ENCODE measurements around the gene STPG4. TPM values are rescaled to one million over a fixed set of nuclear protein-coding genes. Genes with fewer than 3 reads are reported as not detected.

The STPG4 gene
- total and polyA plus RNA-seq, 7 experiments from 2014 or later, result 0.24 to 0.95 (median 0.73) TPM; not detected in 4

DNA sequence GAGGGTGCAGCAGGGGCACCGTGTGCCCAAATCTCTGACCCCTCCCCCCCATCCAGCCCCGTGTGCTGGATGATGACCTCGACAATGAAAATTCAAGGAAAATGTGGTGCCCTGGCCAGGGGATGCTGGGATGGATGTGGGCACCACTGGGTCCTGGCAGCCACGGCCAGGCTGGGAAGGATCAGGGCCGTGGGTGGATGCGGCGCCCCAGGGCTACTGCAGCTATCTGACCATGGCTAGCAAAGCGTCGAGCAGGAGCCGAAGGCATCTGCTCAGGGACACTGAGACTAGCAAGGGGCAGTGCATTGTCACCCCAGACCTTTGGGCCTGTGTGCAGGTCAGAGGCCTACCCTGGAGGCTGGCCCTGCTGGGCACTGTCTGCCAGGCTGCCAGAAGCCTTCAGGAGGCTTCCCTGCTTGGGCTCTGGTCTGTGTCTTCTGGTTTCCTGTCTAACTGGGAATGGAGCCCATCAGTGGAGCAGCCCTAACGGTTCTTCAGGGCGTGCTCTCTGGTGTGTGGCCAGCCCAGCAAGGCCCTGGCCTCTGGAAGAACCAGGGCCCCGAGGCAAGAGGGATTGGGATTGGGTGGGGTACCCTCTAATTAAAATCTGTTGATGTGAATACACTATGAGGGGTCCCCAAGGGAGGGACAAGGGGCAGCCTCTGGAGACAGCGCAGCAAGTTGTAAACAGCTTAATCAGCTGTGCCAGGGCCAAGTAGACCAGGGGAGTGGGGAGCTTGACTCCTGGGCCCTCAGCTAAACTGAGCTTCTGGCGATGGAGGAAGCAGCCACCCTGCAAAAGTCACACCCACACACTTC lies 98.0 kb downstream of the STPG4 start:
- H3K27ac ChIP-seq (ENCODE audit: low read depth, low read length), result peak overlapping the region; percentile 14
- H3K27me3 ChIP-seq (ENCODE audit: control insufficient read depth in 2 of 2, insufficient read depth in 2 of 2, low read length in 2 of 2), result no peaks in the 10 kb centered on the region
- H3K27ac Mint-ChIP-seq, result peak overlapping the region; percentile 56 to 85 (median 70)
- H3K4me3 ChIP-seq (ENCODE audit: low read length), result no peak overlapping the region
- DNase-seq (no peak), ATAC-seq (peak; percentile 79)
- H3K9me3 ChIP-seq (ENCODE audit: control insufficient read depth in 2 of 3, low read length in 3 of 3), result no peaks in the 10 kb centered on the region
- ChIA-PET CTCF (no interaction called here), POLR2A (no interaction called here)
- intact Hi-C loops (cut with micrococcal nuclease), result no loop called here
- peaks cover 0 to 30% (median 0%) of the 10 kb centered on the region in 3 experiments for H3K36me3 ChIP-seq (ENCODE audit: control insufficient read depth in 2 of 3, insufficient read depth in 3 of 3, low read length in 3 of 3)
- H3K9me3 Mint-ChIP-seq, result no peaks in the 10 kb centered on the region
- peaks cover 0 to 19% of the 10 kb centered on the region in 2 donors for H3K4me1 ChIP-seq (ENCODE audit: control insufficient read depth in 2 of 2, insufficient read depth in 2 of 2, low read length in 2 of 2)
- peaks cover 20 to 46% (median 33%) of the 10 kb centered on the region in 7 donors for H3K4me1 Mint-ChIP-seq
- peaks cover 0 to 49% (median 9%) of the 10 kb centered on the region in 5 donors for H3K36me3 Mint-ChIP-seq
- H3K4me3 Mint-ChIP-seq, result peak overlapping the region in 3 of 10 donors; percentile 31 to 66 (median 35)
- H3K27me3 Mint-ChIP-seq, result no peaks in the 10 kb centered on the region

DNA sequence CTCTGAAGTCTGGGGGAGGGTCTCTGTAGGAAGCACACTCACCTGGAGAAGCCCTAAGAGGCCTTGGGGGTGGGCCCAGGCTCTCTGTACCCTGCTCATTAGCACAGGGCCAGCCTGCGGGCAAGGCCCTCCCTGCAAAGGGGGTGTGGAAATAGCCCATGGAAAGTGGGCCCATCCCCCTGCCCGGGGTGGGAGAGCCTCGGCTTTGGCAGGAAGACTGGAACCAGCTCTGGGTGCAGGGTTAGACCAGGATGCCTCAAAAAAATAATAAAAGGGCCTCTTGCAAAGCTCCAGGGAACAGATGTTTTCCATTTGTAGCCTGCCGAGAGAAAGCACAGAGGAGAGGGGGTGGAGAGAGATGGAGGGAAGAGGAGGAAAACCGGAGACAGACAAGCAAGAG lies 98.7 kb downstream of the STPG4 start:
- peak overlapping the region in 2 of 10 donors; percentile 36 to 66 for H3K4me3 Mint-ChIP-seq
- H3K27me3 Mint-ChIP-seq, result no peaks in the 10 kb centered on the region
- Histone ChIP-seq H3K4me1 (ENCODE audit: control insufficient read depth in 2 of 2, insufficient read depth in 2 of 2, low read length in 2 of 2) (peaks cover 0 to 19% of the 10 kb centered on the region in 2 donors), H3K36me3 (ENCODE audit: control insufficient read depth in 2 of 3, insufficient read depth in 3 of 3, low read length in 3 of 3) (peaks cover 0 to 30% (median 0%) of the 10 kb centered on the region in 3 experiments), H3K27ac (ENCODE audit: low read depth, low read length) (no peak overlapping the region), H3K9me3 (ENCODE audit: control insufficient read depth in 2 of 3, low read length in 3 of 3) (no peaks in the 10 kb centered on the region), H3K4me3 (ENCODE audit: low read length) (no peak overlapping the region), H3K27me3 (ENCODE audit: control insufficient read depth in 2 of 2, insufficient read depth in 2 of 2, low read length in 2 of 2) (no peaks in the 10 kb centered on the region)
- H3K9me3 Mint-ChIP-seq, result no peaks in the 10 kb centered on the region
- ATAC-seq (no peak), DNase-seq (no peak)
- POLR2A ChIA-PET, result no interaction called here
- peak overlapping the region in 8 of 9 donors; percentile 15 to 83 (median 66) for H3K27ac Mint-ChIP-seq
- H3K4me1 Mint-ChIP-seq, result peaks cover 20 to 46% (median 33%) of the 10 kb centered on the region in 7 donors
- intact Hi-C loops (cut with micrococcal nuclease), result no loop called here
- peaks cover 0 to 49% (median 11%) of the 10 kb centered on the region in 5 donors for H3K36me3 Mint-ChIP-seq
- CTCF ChIA-PET, result no interaction called here

DNA sequence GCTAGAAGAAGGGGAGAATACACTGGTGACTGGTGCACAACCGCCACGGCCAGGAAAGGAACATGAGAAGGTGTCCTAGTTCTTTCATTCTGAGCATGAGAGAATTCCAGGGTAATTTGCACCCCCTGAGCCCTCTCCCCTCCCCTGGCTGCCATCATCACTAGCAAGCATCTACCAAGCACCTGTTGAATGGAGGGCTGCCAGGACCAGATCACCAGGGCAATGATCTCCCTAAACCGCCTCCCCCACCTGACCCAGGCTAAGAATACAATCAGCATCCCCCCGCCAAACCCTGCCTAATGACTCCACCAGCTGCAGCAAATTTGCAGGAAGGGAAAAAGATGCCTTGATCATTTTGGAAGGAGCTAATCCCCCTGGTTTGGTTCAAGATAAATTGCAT lies 100.2 kb downstream of the STPG4 start:
- ATAC-seq (no peak), DNase-seq (no peak)
- no peak overlapping the region for H3K27ac ChIP-seq (ENCODE audit: low read depth, low read length)
- Mint-ChIP-seq H3K27ac (peak overlapping the region in 1 of 9 donors; percentile 65), H3K27me3 (no peaks in the 10 kb centered on the region), H3K9me3 (no peaks in the 10 kb centered on the region), H3K36me3 (peaks cover 0 to 52% (median 11%) of the 10 kb centered on the region in 5 donors), H3K4me1 (peaks cover 20 to 46% (median 33%) of the 10 kb centered on the region in 7 donors), H3K4me3 (no peak overlapping the region)
- ChIA-PET CTCF (no interaction called here), POLR2A (no interaction called here)
- peaks cover 0 to 34% (median 0%) of the 10 kb centered on the region in 3 experiments for H3K36me3 ChIP-seq (ENCODE audit: control insufficient read depth in 2 of 3, insufficient read depth in 3 of 3, low read length in 3 of 3)
- no peak overlapping the region for H3K4me3 ChIP-seq (ENCODE audit: low read length)
- H3K27me3 ChIP-seq (ENCODE audit: control insufficient read depth in 2 of 2, insufficient read depth in 2 of 2, low read length in 2 of 2), result no peaks in the 10 kb centered on the region
- H3K9me3 ChIP-seq (ENCODE audit: control insufficient read depth in 2 of 3, low read length in 3 of 3), result no peaks in the 10 kb centered on the region
- H3K4me1 ChIP-seq (ENCODE audit: control insufficient read depth in 2 of 2, insufficient read depth in 2 of 2, low read length in 2 of 2), result peaks cover 0 to 19% of the 10 kb centered on the region in 2 donors
- intact Hi-C loops (cut with micrococcal nuclease), result no loop called here

DNA sequence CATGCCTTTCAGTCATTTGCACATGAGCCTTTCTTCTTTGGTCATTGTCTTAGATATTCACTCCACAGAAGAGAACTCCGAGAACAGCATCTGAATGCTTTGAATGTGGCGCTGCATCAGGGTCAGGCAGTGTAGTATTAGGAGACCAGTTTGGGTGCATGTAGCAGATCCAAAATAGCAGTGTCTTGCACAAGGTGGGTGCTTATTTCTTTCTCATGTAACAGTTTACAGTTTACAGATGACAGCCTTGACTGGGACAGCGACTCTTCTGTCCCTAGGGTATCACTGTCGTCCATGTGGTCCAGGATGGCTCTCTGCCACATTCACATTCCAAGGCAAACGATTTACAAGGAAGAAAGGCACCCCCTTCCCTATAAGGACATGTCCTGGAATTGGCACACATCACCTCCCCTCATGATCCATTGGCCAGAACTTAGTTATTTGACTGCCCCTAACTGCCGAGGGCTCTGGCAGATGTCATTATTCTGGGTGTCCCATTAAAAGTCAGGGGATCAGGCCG lies 101.0 kb downstream of the STPG4 start:
- peaks cover 0 to 42% (median 0%) of the 10 kb centered on the region in 3 experiments for H3K36me3 ChIP-seq (ENCODE audit: control insufficient read depth in 2 of 3, insufficient read depth in 3 of 3, low read length in 3 of 3)
- POLR2A ChIA-PET, result no interaction called here
- no peak overlapping the region for H3K4me3 Mint-ChIP-seq

DNA sequence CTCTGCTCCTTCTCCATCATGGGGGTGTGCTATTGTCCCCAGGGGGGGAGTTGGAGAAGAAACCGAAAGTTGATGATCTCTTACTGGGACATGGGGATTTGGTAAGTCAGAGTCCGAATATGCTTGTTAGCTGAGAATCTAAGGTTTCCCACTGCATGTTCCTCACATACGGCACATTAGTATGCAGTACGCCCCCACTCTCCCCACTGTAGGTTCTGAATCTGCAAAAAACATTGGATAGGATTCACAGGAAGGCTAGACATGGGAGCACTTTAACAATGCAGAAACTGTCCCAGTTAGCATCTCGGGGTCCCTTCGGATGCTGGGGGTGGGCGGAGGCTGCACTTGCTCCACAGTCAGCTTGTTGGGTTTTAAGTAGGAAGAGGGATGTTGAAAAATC lies 102.3 kb downstream of the STPG4 start:
- ATAC-seq (no peak), DNase-seq (no peak)
- H3K36me3 ChIP-seq (ENCODE audit: control insufficient read depth in 2 of 3, insufficient read depth in 3 of 3, low read length in 3 of 3), result peaks cover 0 to 54% (median 0%) of the 10 kb centered on the region in 3 experiments
- ChIA-PET POLR2A (no interaction called here), CTCF (no interaction called here)
- intact Hi-C loops (cut with micrococcal nuclease), result no loop called here
- peaks cover 0 to 19% of the 10 kb centered on the region in 2 donors for H3K4me1 ChIP-seq (ENCODE audit: control insufficient read depth in 2 of 2, insufficient read depth in 2 of 2, low read length in 2 of 2)
- no peak overlapping the region for H3K4me3 Mint-ChIP-seq
- H3K4me1 Mint-ChIP-seq, result peaks cover 18 to 41% (median 29%) of the 10 kb centered on the region in 7 donors
- no peaks in the 10 kb centered on the region for H3K27me3 Mint-ChIP-seq
- H3K27me3 ChIP-seq (ENCODE audit: control insufficient read depth in 2 of 2, insufficient read depth in 2 of 2, low read length in 2 of 2), result no peaks in the 10 kb centered on the region
- H3K27ac Mint-ChIP-seq, result peak overlapping the region in 2 of 9 donors; percentile 55 to 72
- H3K9me3 Mint-ChIP-seq, result no peaks in the 10 kb centered on the region
- no peak overlapping the region for H3K27ac ChIP-seq (ENCODE audit: low read depth, low read length)
- H3K4me3 ChIP-seq (ENCODE audit: low read length), result no peak overlapping the region
- peaks cover 0 to 53% (median 11%) of the 10 kb centered on the region in 5 donors for H3K36me3 Mint-ChIP-seq
- H3K9me3 ChIP-seq (ENCODE audit: control insufficient read depth in 2 of 3, low read length in 3 of 3), result no peaks in the 10 kb centered on the region

More for the DNA sequence above, 101.0 kb downstream of the STPG4 start:
- H3K36me3 Mint-ChIP-seq, result peaks cover 0 to 50% (median 8%) of the 10 kb centered on the region in 5 donors
- H3K9me3 Mint-ChIP-seq, result no peaks in the 10 kb centered on the region
- Histone ChIP-seq H3K9me3 (ENCODE audit: control insufficient read depth in 2 of 3, low read length in 3 of 3) (no peaks in the 10 kb centered on the region), H3K4me3 (ENCODE audit: low read length) (no peak overlapping the region), H3K27ac (ENCODE audit: low read depth, low read length) (no peak overlapping the region), H3K4me1 (ENCODE audit: control insufficient read depth in 2 of 2, insufficient read depth in 2 of 2, low read length in 2 of 2) (peaks cover 0 to 19% of the 10 kb centered on the region in 2 donors), H3K27me3 (ENCODE audit: control insufficient read depth in 2 of 2, insufficient read depth in 2 of 2, low read length in 2 of 2) (no peaks in the 10 kb centered on the region)
- no peaks in the 10 kb centered on the region for H3K27me3 Mint-ChIP-seq
- CTCF ChIA-PET, result no interaction called here
- ATAC-seq (no peak), DNase-seq (no peak)
- intact Hi-C loops (cut with micrococcal nuclease), result no loop called here
- H3K27ac Mint-ChIP-seq, result no peak overlapping the region
- H3K4me1 Mint-ChIP-seq, result peaks cover 20 to 46% (median 31%) of the 10 kb centered on the region in 7 donors

DNA sequence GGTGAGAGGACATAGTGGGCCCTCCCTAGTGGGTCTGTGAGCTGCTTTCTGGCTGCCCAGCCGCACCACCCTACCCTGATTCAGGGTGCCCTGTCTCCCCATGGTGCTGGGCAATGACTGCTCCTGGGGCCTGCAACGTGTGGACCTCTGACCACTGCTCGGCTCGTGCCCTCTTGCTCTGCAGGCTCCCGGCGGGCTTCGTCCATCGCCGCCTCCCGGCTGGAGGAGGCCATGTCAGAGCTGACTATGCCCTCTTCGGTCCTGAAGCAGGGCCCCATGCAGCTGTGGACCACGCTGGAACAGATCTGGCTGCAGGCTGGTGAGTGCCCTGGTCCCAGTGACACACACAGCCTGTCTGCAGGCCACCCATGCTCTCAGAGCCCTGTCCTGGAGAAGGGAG lies 103.5 kb downstream of the STPG4 start:
- H3K36me3 ChIP-seq (ENCODE audit: control insufficient read depth in 2 of 3, insufficient read depth in 3 of 3, low read length in 3 of 3), result peaks cover 0 to 67% (median 0%) of the 10 kb centered on the region in 3 experiments
- H3K4me1 Mint-ChIP-seq, result peaks cover 6 to 28% (median 18%) of the 10 kb centered on the region in 7 donors
- POLR2A ChIA-PET, result interaction anchor here (0.7 kb wide), 1 partner anchor 724 kb away, joined by 4 read pairs; no protein-coding TSS in a partner anchor

More for the DNA sequence above, 103.5 kb downstream of the STPG4 start:
- Mint-ChIP-seq H3K27me3 (no peaks in the 10 kb centered on the region), H3K27ac (no peak overlapping the region), H3K9me3 (no peaks in the 10 kb centered on the region), H3K36me3 (peaks cover 0 to 57% (median 13%) of the 10 kb centered on the region in 5 donors), H3K4me3 (no peak overlapping the region)
- CTCF ChIA-PET, result no interaction called here
- no peak overlapping the region for H3K4me3 ChIP-seq (ENCODE audit: low read length)
- H3K4me1 ChIP-seq (ENCODE audit: control insufficient read depth in 2 of 2, insufficient read depth in 2 of 2, low read length in 2 of 2), result peaks cover 0 to 10% of the 10 kb centered on the region in 2 donors
- no peaks in the 10 kb centered on the region for H3K27me3 ChIP-seq (ENCODE audit: control insufficient read depth in 2 of 2, insufficient read depth in 2 of 2, low read length in 2 of 2)
- DNase-seq (no peak), ATAC-seq (no peak)
- H3K27ac ChIP-seq (ENCODE audit: low read depth, low read length), result no peak overlapping the region
- intact Hi-C loops (cut with micrococcal nuclease), result no loop called here
- no peaks in the 10 kb centered on the region for H3K9me3 ChIP-seq (ENCODE audit: control insufficient read depth in 2 of 3, low read length in 3 of 3)
